ENCODE data around the gene RND1. TPM values are rescaled to one million over a fixed set of nuclear protein-coding genes. Genes with fewer than 3 reads are reported as not detected.
A peak's percentile ranks its signal among the peaks of the same experiment; 100 is the strongest.

The RND1 gene
- total RNA-seq, 1 donor, result under 0.01 TPM

GRCh38 chr12:48810903-48811431, 54.7 kb downstream of the RND1 start:
- H3K4me3 ChIP-seq (ENCODE audit: low read depth, low read length), result peak overlapping the region; percentile 21
- peak; percentile 97 for DNase-seq (ENCODE audit: low read depth)
- TF ChIP-seq, protein P1, sequence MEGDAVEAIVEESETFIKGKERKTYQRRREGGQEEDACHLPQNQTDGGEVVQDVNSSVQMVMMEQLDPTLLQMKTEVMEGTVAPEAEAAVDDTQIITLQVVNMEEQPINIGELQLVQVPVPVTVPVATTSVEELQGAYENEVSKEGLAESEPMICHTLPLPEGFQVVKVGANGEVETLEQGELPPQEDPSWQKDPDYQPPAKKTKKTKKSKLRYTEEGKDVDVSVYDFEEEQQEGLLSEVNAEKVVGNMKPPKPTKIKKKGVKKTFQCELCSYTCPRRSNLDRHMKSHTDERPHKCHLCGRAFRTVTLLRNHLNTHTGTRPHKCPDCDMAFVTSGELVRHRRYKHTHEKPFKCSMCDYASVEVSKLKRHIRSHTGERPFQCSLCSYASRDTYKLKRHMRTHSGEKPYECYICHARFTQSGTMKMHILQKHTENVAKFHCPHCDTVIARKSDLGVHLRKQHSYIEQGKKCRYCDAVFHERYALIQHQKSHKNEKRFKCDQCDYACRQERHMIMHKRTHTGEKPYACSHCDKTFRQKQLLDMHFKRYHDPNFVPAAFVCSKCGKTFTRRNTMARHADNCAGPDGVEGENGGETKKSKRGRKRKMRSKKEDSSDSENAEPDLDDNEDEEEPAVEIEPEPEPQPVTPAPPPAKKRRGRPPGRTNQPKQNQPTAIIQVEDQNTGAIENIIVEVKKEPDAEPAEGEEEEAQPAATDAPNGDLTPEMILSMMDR (IDR thresholded peaks at IDR 0.05; ENCODE audit: insufficient read depth, low read depth, low read length), result no peak

DNA sequence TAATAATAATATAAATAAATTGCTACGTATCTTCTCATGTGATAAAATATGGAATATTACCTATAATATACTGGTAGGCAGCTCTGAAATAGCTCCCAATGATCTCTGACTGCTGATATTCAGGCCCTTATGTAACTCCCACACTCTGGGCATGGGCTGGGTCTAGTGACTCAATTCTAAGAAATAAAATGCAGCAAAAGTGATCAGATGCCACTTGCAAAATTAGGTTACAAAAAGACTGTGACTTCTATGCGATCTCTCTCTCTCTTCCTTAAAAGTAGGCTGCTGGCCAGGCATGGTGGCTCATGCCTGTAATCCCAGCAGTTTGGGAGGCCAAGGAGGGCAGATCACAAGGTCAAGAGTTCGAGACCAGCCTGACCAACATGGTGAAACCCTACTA, 57.7 kb downstream of the RND1 start:
- DNase-seq (ENCODE audit: low read depth), result no peak
- H3K4me3 ChIP-seq (ENCODE audit: low read depth, low read length), result no peak overlapping the region
- TF ChIP-seq, protein P1 (IDR thresholded peaks at IDR 0.05; ENCODE audit: insufficient read depth, low read depth, low read length), result no peak

Small RNAs within 50 kb of the gene (small RNA-seq; reads per million reads assigned to genes)
- gene AC073610.1, result not detected
- gene RF00019, result not detected
- not detected for gene RNU6-600P

Other genes starting within 250 kb of the RND1 start
- 55.4 and 60.5 TPM in 2 replicates for gene KANSL2, start 183.6 kb downstream of the RND1 start, total RNA-seq
- gene CCNT1, start 149.2 kb downstream of the RND1 start, total RNA-seq, result 21.9 and 46.6 TPM in 2 replicates
- gene ADCY6, start 76.8 kb downstream of the RND1 start, total RNA-seq, result 39.6 and 47.1 TPM in 2 replicates
- gene CACNB3, start 47.4 kb downstream of the RND1 start, total RNA-seq, result 29.8 and 30.3 TPM in 2 replicates
- gene DDX23, start 13.7 kb downstream of the RND1 start, total RNA-seq, result 51.9 and 64.3 TPM in 2 replicates
- gene FKBP11, start 59.6 kb upstream of the RND1 start, total RNA-seq, result 21.9 and 25.5 TPM in 2 replicates
- gene ARF3, start 91.6 kb upstream of the RND1 start, total RNA-seq, result 49.3 and 68.2 TPM in 2 replicates
- not detected in 2 replicates for gene WNT10B, start 105.9 kb upstream of the RND1 start, total RNA-seq
- gene WNT1, start 112.5 kb upstream of the RND1 start, total RNA-seq, result not detected in 2 replicates
- gene DDN, start 133.5 kb upstream of the RND1 start, total RNA-seq, result under 0.01 and 0.32 TPM in 2 replicates
- 61.2 and 62.2 TPM in 2 replicates for gene PRKAG1, start 152.9 kb upstream of the RND1 start, total RNA-seq
- 32.2 and 37.1 TPM in 2 replicates for gene KMT2D, start 194.9 kb upstream of the RND1 start, total RNA-seq
- 0.64 and 0.86 TPM in 2 replicates for gene RHEBL1, start 204.1 kb upstream of the RND1 start, total RNA-seq
- not detected in 2 replicates for gene DHH, start 228.9 kb upstream of the RND1 start, total RNA-seq
- 47.9 and 71.2 TPM in 2 replicates for gene LMBR1L, start 245.0 kb upstream of the RND1 start, total RNA-seq

Measured in fibroblast of villous mesenchyme (primary cell).